Keratinocyte (primary cell): ENCODE results near the gene ST8SIA5. TPM values are rescaled to one million over a fixed set of nuclear protein-coding genes. Genes with fewer than 3 reads are reported as not detected.
"Not testable (repeated sequence)": the region's sequence is repeated elsewhere in the genome, so short reads cannot be mapped to it uniquely, and the experiment has no call there.

Experiments used
- DNase-seq: peaks from one replicate; pipeline ENCODE4 v3.0.0-alpha.2; 2011; ENCODE audit warnings: low read depth, missing footprints, low spot score
- FAIRE-seq: peaks from 2 replicates; lab custom pipeline; 2011; peaks lifted over from hg19 to GRCh38; lab: Jason Lieb, UNC
- H2AFZ ChIP-seq: 2 replicates; pipeline ENCODE4 v1.6.0; 2012; ENCODE audit warnings: low read length, control low read depth, inconsistent platforms; ENCODE audit not compliant: control insufficient read depth
- H3K27ac ChIP-seq: 2 replicates; pipeline ENCODE4 v1.5.1; 2011; ENCODE audit warnings: low read length; ENCODE audit not compliant: control insufficient read depth, insufficient read depth
- H3K27me3 ChIP-seq: 3 replicates; pipeline ENCODE4 v1.6.0; 2011; ENCODE audit warnings: low read length; ENCODE audit not compliant: control insufficient read depth, insufficient read depth; ENCODE audit errors: extremely low read depth
- H3K36me3 ChIP-seq, 2 experiments: 2 replicates in 1 of 2; 3 replicates in 1 of 2; pipeline ENCODE4 v1.5.1; 2011; ENCODE audit warnings: low read length in 2 of 2, mild to moderate bottlenecking in 1 of 2; ENCODE audit not compliant: control insufficient read depth in 2 of 2, insufficient read depth in 2 of 2; ENCODE audit errors: extremely low read depth in 1 of 2
- H3K4me1 ChIP-seq: 3 replicates; pipeline ENCODE4 v1.5.1; 2011; ENCODE audit warnings: low read length; ENCODE audit not compliant: control insufficient read depth, insufficient read depth; ENCODE audit errors: extremely low read depth
- H3K4me2 ChIP-seq: 3 replicates; pipeline ENCODE4 v1.6.0; 2011; ENCODE audit warnings: low read depth, low read length; ENCODE audit not compliant: control insufficient read depth, insufficient read depth; ENCODE audit errors: extremely low read depth
- H3K4me3 ChIP-seq, 3 experiments: fragments of 200-600 bp in 1 of 3; sonication (generic) in 1 of 3; 2 replicates in 2 of 3; 3 replicates in 1 of 3; pipeline ENCODE4 v1.5.1; 2011 to 2016; ENCODE audit warnings: low read length in 3 of 3, mild to moderate bottlenecking in 3 of 3, control low read depth in 2 of 3, inconsistent platforms in 1 of 3, low read depth in 1 of 3, mixed read lengths in 1 of 3, mixed run types in 1 of 3, moderate library complexity in 1 of 3; ENCODE audit not compliant: control insufficient read depth in 2 of 3, insufficient read depth in 2 of 3; ENCODE audit errors: extremely low read depth in 1 of 3
- H3K79me2 ChIP-seq: 2 replicates; pipeline ENCODE4 v1.6.0; 2012; ENCODE audit warnings: low read length; ENCODE audit not compliant: control insufficient read depth, insufficient read depth
- H3K9ac ChIP-seq: 3 replicates; pipeline ENCODE4 v1.6.0; 2011; ENCODE audit warnings: low read length; ENCODE audit not compliant: control insufficient read depth, insufficient read depth; ENCODE audit errors: extremely low read depth
- H3K9me1 ChIP-seq: 3 replicates; pipeline ENCODE4 v1.6.0; 2011; ENCODE audit warnings: low read length; ENCODE audit not compliant: control insufficient read depth, insufficient read depth; ENCODE audit errors: extremely low read depth
- H3K9me3 ChIP-seq: 2 replicates; pipeline ENCODE4 v1.5.1; 2012; ENCODE audit warnings: low read depth, low read length; ENCODE audit not compliant: control insufficient read depth
- H4K20me1 ChIP-seq: 3 replicates; pipeline ENCODE4 v1.6.0; 2011; ENCODE audit warnings: low read length; ENCODE audit not compliant: control insufficient read depth, insufficient read depth; ENCODE audit errors: extremely low read depth
- CTCF ChIP-seq, 3 experiments: IDR thresholded peaks in 1 of 3; conservative IDR thresholded peaks in 1 of 3; optimal IDR thresholded peaks in 1 of 3; 2 replicates in 2 of 3; 3 replicates in 1 of 3; pipeline versions ENCODE3 to v1.5.1; 2011; ENCODE audit warnings: low read length in 3 of 3, mild to moderate bottlenecking in 3 of 3, moderate library complexity in 2 of 3, control low read depth in 1 of 3, inconsistent platforms in 1 of 3; ENCODE audit not compliant: insufficient read depth in 2 of 3; ENCODE audit errors: extremely low read depth in 1 of 3
- EZH2 ChIP-seq: IDR thresholded peaks from one replicate; pipeline ENCODE4 v1.6.1; 2012; ENCODE audit warnings: inconsistent platforms, mild to moderate bottlenecking, low read length, moderate library complexity
- dilution Hi-C: fragments of 300-500 bp; cut with MboI; formaldehyde crosslinking; loops from one replicate; pipeline ENCODE4 v1.7.0; 2020; ENCODE audit warnings: low sequenced_read_pairs; ENCODE audit not compliant: extremely low pct_ligation_motif_present
- polyA minus RNA-seq, 3 experiments: library from RNA; depleted of rRNA, polyadenylated mRNA; stranded (reverse); fragments of >200 nt; gene quantifications; 1 replicate in 1 of 3; 2 replicates in 1 of 3; 3 replicates in 1 of 3; pipeline ENCODE4 v1.2.3, GENCODE V29; 2011
- polyA plus RNA-seq, 5 experiments: library from polyadenylated mRNA; depleted of rRNA in 3 of 5; stranded (reverse) in 3 of 5; stranded (forward) in 1 of 5; unstranded in 1 of 5; fragments of >200 nt; gene quantifications; 1 replicate in 1 of 5; 2 replicates in 3 of 5; 3 replicates in 1 of 5; pipeline versions ENCODE4 v1.2.1 to v1.2.3, GENCODE V29; 2011 to 2012; ENCODE audit warnings: missing spikeins in 2 of 5, low read depth in 1 of 5, low replicate concordance in 1 of 5

Gene ST8SIA5
- polyA plus RNA-seq (under 0.01 to 0.10 TPM (median 0.02 TPM) in 3 replicates), polyA minus RNA-seq (0.07 to 0.83 TPM in 2 of 3 replicates, not detected in the other)
- not detected for polyA plus RNA-seq (2011; ENCODE audit: low read depth)
- polyA plus RNA-seq (2011; cell fraction: cytosol; rRNA removed), result 0.05 TPM in 1 of 2 replicates, not detected in the other
- 0.11 and 0.56 TPM in 2 replicates for polyA plus RNA-seq (2011; cell fraction: nucleus; rRNA removed)
- 0.13 TPM in 1 of 2 replicates, not detected in the other for polyA plus RNA-seq (2012; ENCODE audit: low replicate concordance)
- polyA minus RNA-seq (2011; cell fraction: cytosol; rRNA and poly(A)+ RNA removed), result not detected
- 0.21 TPM in 1 of 2 replicates, not detected in the other for polyA minus RNA-seq (2011; cell fraction: nucleus; rRNA and poly(A)+ RNA removed)

GRCh38 chr18:46756559-46757201 is at the start of gene ST8SIA5:
Gene ST8SIA5, minus strand, starts transcription at chr18:46757053. Its CDS starts 545 bp downstream, at chr18:46756508.
- no peak within 1 kb of the TSS for H3K27ac ChIP-seq
- peak within 1 kb of the TSS; percentile 41 for H3K4me2 ChIP-seq
- DNase-seq, result no peak
- peaks cover 72% of the 10 kb centered on the region for H3K27me3 ChIP-seq
- TF ChIP-seq CTCF (optimal IDR thresholded peaks at IDR 0.05 in 1 of 3, IDR thresholded peaks at IDR 0.05 in 1 of 3, conservative IDR thresholded peaks at IDR 0.05 in 1 of 3; ENCODE audit: extremely low read depth in 1 of 3, insufficient read depth in 2 of 3, low read length in 3 of 3) (no peak), EZH2 (peak; percentile 20)
- no peaks in the 10 kb centered on the region for H3K9me3 ChIP-seq
- no peaks in the 10 kb centered on the region for H4K20me1 ChIP-seq
- H2AFZ ChIP-seq, result no peak within 1 kb of the TSS
- H3K36me3 ChIP-seq, result no peaks in the 10 kb centered on the region
- no peaks in the 10 kb centered on the region for H3K9me1 ChIP-seq
- dilution Hi-C loops, result no loop called here
- no peaks in the 10 kb centered on the region for H3K79me2 ChIP-seq
- H3K4me1 ChIP-seq, result no peaks in the 10 kb centered on the region
- FAIRE-seq, result no peak
- H3K9ac ChIP-seq, result no peak within 1 kb of the TSS
- no peak within 1 kb of the TSS for H3K4me3 ChIP-seq

GRCh38 chr18:46795945-46796344 is 39.1 kb upstream of the ST8SIA5 start:
- H3K4me1 ChIP-seq, H3K79me2 ChIP-seq, H3K36me3 ChIP-seq, H3K9me1 ChIP-seq, FAIRE-seq, H3K4me2 ChIP-seq, H3K4me3 ChIP-seq, H3K27me3 ChIP-seq, H3K27ac ChIP-seq, H3K9ac ChIP-seq, H2AFZ ChIP-seq, DNase-seq, H3K9me3 ChIP-seq, H4K20me1 ChIP-seq, dilution Hi-C loops: not testable (repeated sequence)
